T-helper 2 cell treated with Interferon-gamma antibody and Interleukin-4, amounts not matched to agents 5 μg/mL and 100 μg/mL, for 36 hours (primary cell): ENCODE measurements around the gene MGAT1.
A peak's percentile ranks its signal among the peaks of the same experiment; 100 is the strongest.
"Not testable (repeated sequence)": the region's sequence is repeated elsewhere in the genome, so short reads cannot be mapped to it uniquely, and the experiment has no call there.

Experiments used
- DNase-seq: peaks from one replicate; pipeline ENCODE4 v3.0.0; 2021; ENCODE audit warnings: low spot score
- H3K27ac Mint-ChIP-seq: one replicate; pipeline ENCODE4 v1.8.0; 2021; ENCODE audit warnings: mild to moderate bottlenecking, mixed read lengths
- H3K27me3 Mint-ChIP-seq: one replicate; pipeline ENCODE4 v1.8.0; 2021; ENCODE audit warnings: low read depth, mixed read lengths
- H3K36me3 Mint-ChIP-seq: one replicate; pipeline ENCODE4 v1.8.0; 2021; ENCODE audit warnings: low read depth, mixed read lengths
- H3K4me1 Mint-ChIP-seq: one replicate; pipeline ENCODE4 v1.8.0; 2021; ENCODE audit warnings: low read depth, mixed read lengths
- H3K4me3 Mint-ChIP-seq: one replicate; pipeline ENCODE4 v1.8.0; 2022; ENCODE audit warnings: mild to moderate bottlenecking, moderate library complexity, mixed read lengths
- H3K9me3 Mint-ChIP-seq: one replicate; pipeline ENCODE4 v1.8.0; 2021; ENCODE audit warnings: mixed read lengths

The MGAT1 gene

DNA sequence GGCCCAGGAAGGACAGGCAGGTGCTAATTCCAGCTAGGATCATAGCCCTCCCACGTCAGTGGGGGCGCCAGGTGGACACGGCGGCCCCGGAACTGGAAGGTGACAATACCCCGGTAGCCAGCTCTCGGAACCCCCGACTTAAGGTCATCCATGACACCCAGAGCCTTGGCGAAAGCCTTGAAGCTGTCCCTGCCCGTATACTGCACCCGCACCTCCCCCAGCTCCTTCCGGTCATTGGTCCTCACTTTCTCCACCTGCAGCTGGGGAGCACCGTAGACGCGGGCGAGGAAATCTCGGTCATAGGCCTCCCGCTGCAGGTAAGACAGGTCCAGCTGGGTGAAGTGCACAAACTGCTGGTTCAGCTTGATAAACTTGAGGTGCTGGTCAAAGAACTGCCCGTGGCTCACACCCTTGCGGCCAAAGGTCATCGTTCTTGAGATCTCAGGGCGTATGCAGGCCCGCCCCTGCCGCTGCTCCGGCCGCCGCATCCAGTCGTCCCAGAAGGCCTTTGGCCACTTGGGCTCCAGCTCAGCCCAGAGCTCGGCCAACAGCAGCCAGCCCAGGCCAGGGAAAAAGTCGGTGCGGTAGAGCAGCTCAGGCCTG is 10.9 kb downstream of the MGAT1 start:
- peaks cover 12% of the 10 kb centered on the region for H3K4me1 Mint-ChIP-seq
- no peak for DNase-seq
- peaks cover 56% of the 10 kb centered on the region for H3K36me3 Mint-ChIP-seq
- no peak overlapping the region for H3K27ac Mint-ChIP-seq
- H3K4me3 Mint-ChIP-seq = no peak overlapping the region
- H3K9me3 Mint-ChIP-seq = no peaks in the 10 kb centered on the region
- H3K27me3 Mint-ChIP-seq = no peaks in the 10 kb centered on the region

DNA sequence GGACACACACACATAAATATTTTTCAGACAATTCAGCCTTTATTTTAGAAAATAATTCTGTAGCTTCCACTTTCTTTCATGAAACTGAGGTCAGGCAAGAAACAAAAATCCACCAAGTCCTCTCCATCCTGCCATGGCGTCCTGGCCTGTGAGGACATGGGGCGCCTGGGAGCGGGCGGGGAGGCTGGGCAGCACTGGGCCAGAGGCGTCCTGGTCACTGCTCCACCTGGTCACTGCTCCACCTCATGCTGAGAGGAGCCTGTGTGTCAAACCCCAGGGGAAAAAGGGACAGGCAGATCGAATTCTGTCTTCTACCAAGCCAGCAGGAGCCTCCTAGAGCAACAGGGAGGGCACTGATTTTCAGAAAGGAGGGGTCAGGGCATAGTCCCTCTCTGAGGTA is 12.1 kb downstream of the MGAT1 start:
- H3K27ac Mint-ChIP-seq = no peak overlapping the region

DNA sequence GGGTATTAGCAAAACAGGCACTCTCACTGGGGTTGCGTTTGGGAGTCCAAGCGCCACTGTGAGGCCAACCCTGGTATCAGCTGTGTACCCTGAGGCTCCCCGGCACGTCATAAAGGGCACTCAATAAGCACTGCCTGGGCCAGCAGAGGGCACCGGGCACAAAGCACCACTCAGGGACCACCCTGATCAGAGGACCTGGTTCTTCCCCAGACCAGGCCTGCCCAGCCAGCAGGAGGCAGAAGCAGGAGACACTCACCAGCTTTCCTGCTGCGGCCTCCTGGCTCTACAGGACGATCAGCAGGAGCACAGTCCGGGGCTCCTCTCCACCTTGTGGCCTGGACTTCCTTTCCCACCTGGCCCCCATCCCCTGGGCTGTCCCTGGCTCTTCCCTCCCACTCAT is 12.6 kb downstream of the MGAT1 start:
- H3K36me3 Mint-ChIP-seq = peaks cover 47% of the 10 kb centered on the region
- no peaks in the 10 kb centered on the region for H3K27me3 Mint-ChIP-seq
- peaks cover 10% of the 10 kb centered on the region for H3K4me1 Mint-ChIP-seq
- H3K9me3 Mint-ChIP-seq = no peaks in the 10 kb centered on the region
- no peak overlapping the region for H3K4me3 Mint-ChIP-seq
- no peak for DNase-seq
- H3K27ac Mint-ChIP-seq = no peak overlapping the region

More for the DNA sequence above, 12.1 kb downstream of the MGAT1 start:
- peaks cover 50% of the 10 kb centered on the region for H3K36me3 Mint-ChIP-seq
- no peak for DNase-seq
- H3K9me3 Mint-ChIP-seq = no peaks in the 10 kb centered on the region
- H3K4me3 Mint-ChIP-seq = no peak overlapping the region
- peaks cover 7% of the 10 kb centered on the region for H3K4me1 Mint-ChIP-seq
- no peaks in the 10 kb centered on the region for H3K27me3 Mint-ChIP-seq

DNA sequence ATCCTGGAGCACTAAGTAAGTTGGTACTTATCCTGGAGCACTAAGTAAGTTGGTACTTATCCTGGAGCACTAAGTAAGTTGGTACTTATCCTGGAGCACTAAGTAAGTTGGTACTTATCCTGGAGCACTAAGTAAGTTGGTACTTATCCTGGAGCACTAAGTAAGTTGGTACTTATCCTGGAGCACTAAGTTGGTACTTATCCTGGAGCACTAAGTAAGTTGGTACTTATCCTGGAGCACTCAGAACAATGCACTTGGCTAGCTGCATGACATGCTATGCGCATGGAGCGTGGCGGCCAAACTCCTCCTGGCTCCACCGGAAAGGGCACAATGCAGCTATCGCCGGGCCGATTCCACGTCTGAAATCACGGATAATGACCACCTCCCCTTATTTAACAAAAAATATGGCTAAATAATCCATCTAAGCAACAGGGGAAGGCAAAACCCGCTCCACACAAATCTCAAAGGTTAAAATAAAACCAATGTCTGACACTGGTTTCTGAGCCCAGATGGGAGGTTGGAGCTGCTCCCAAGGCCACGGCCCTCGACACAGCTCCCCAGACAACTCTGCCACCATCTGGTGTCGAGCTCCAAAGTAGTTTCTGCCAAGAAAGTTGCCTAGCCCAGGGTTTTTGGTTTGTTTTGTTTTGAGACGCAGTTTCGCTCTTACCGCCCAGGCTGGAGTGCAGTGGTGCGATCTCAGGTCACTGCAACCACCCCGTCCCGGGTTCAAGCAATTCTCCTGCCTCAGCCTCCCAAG is 13.8 kb downstream of the MGAT1 start:
- H3K4me1 Mint-ChIP-seq, H3K27ac Mint-ChIP-seq, H3K4me3 Mint-ChIP-seq, H3K27me3 Mint-ChIP-seq, DNase-seq, H3K9me3 Mint-ChIP-seq: not testable (repeated sequence)
- H3K36me3 Mint-ChIP-seq = peaks cover 39% of the 10 kb centered on the region

DNA sequence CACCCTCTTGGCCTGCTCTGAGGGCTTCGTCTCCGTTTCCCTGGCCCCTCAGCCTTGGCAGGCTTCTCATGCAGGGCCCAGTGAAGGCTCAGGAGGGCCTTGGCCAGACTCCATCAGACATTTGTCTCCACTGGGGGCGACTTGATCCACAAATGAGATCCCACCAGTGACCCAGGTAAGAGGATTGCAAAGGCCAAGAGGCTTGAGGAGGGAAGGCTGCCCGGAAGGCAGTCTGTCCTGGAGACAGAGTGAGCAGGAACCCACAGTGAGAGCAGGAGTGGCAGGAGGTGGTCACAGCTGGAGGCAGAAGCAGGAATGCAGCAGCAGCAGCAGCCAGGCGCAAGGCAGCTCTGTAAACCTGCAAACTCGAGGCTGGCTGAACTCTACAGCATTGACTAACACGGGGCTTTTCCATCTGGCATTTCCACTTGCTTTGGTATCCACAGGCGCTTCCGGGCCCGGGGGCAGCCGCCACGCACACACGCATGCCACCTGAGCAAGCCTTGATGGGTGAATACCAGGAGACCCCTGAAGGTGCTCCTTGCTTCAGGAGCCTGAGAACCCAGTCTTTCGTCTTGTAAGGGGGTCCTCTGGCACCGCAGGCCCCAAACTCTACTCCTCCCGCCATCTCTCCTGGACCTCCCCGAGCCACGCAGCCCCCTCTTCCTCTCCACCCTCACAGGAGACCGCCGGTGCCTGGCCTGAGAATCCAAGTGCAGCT is 14.7 kb downstream of the MGAT1 start:
- Mint-ChIP-seq H3K9me3 (no peaks in the 10 kb centered on the region), H3K4me1 (peaks cover 5% of the 10 kb centered on the region), H3K27me3 (no peaks in the 10 kb centered on the region), H3K4me3 (no peak overlapping the region), H3K36me3 (peaks cover 31% of the 10 kb centered on the region), H3K27ac (no peak overlapping the region)
- no peak for DNase-seq

DNA sequence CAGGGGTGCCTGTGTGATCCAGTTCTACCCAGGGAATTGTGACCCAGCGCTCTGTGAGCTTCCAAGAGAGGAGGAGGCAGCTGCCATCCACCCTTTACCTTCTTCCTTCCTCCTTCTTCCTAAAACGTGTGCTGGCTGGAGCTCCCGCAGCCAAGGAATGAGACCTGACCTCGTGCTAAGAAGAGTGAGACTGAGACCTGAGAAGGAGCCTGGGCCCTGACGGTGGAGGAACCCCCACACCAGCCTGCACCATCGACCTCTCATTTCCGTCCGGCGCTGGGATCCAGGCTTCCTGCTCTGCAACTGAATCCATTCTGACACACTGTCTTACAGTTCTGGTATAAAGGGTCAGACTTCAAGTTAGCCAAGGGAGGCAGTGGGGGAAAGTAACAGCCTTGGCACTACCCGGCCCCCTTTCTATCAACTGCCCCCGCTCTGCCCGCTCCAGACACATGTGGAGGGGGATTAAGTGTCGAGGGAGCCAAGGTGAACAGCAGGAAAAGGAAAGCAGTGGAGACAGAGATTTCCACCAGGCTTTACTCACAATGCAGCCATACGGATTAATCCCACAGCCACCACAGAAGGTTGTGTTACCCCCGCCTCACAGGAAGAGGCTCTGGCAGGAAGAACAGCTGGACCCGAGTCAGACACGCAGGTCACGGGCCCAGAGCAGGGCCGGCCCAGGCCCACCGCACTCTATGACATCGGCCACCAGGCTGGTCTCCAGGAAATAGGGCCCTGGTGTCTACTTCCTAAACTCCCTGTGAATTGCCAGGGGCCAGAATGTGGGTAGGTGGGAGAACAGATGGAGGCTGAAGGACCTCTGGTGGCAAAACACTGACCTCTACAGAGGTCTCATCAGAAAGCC is 15.8 kb downstream of the MGAT1 start:
- H3K4me3 Mint-ChIP-seq = no peak overlapping the region
- peak overlapping the region; percentile 16 for H3K27ac Mint-ChIP-seq
- no peaks in the 10 kb centered on the region for H3K9me3 Mint-ChIP-seq
- peaks cover 5% of the 10 kb centered on the region for H3K4me1 Mint-ChIP-seq
- DNase-seq = no peak
- peaks cover 29% of the 10 kb centered on the region for H3K36me3 Mint-ChIP-seq
- H3K27me3 Mint-ChIP-seq = no peaks in the 10 kb centered on the region

DNA sequence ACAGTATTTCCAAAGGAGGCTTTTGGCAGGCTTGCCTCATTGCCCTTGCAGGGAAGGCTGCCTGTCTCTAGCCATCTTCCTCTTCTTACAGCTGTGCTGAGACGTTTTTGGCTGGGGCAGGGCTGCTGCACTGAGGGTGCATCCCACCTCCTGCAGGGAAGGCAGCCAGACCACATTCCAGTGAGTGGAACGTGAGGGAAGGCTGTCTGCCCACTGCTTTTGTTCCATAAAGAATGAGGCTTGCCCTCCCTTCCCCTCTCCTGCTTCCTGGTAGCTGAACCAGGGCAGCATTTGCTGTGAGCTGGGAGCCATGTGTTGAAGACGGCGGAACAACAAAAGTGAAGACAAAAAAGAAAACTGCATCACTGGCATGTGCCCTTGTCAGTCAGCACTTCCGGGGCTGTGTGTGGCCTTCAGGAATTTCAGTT is 16.8 kb downstream of the MGAT1 start:
- peak overlapping the region; percentile 72 for H3K27ac Mint-ChIP-seq
- H3K36me3 Mint-ChIP-seq = peaks cover 23% of the 10 kb centered on the region
- no peaks in the 10 kb centered on the region for H3K9me3 Mint-ChIP-seq
- no peak for DNase-seq
- H3K4me1 Mint-ChIP-seq = peaks cover 5% of the 10 kb centered on the region
- no peak overlapping the region for H3K4me3 Mint-ChIP-seq
- no peaks in the 10 kb centered on the region for H3K27me3 Mint-ChIP-seq

DNA sequence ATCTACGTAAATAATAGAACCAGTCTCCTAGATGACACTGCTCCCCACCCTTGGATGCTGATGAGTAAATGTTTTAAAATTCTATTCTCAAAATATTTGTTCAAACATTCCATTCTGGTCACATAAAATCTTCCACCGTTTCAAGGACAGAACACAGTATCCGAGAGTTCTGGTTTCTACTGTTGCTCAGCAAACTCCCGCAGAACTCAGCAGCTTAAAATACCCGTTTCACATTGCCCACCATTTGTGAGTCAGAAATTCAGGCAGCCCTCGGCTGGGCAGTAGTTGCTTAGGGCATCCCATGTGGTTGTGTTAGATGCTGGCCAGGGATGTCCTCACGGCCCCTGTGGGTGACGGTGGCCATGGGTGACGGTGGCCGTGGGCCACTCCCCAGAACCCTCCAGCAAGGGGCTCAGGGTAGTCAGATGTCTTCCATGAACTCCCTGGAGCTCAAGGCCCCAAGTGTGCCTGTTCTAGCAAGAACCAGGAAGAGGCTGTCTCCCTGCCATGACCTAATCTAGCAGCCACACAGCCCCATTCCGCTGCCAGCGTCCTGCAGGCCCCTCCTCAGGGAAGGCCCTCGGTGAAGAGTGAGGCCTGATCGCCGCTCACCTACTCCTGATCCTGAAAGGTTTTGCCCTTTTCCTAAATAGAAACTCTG is 17.4 kb downstream of the MGAT1 start:
- peaks cover 18% of the 10 kb centered on the region for H3K36me3 Mint-ChIP-seq
- no peak for DNase-seq
- H3K9me3 Mint-ChIP-seq = no peaks in the 10 kb centered on the region
- peaks cover 5% of the 10 kb centered on the region for H3K4me1 Mint-ChIP-seq
- no peaks in the 10 kb centered on the region for H3K27me3 Mint-ChIP-seq
- H3K4me3 Mint-ChIP-seq = no peak overlapping the region
- no peak overlapping the region for H3K27ac Mint-ChIP-seq

DNA sequence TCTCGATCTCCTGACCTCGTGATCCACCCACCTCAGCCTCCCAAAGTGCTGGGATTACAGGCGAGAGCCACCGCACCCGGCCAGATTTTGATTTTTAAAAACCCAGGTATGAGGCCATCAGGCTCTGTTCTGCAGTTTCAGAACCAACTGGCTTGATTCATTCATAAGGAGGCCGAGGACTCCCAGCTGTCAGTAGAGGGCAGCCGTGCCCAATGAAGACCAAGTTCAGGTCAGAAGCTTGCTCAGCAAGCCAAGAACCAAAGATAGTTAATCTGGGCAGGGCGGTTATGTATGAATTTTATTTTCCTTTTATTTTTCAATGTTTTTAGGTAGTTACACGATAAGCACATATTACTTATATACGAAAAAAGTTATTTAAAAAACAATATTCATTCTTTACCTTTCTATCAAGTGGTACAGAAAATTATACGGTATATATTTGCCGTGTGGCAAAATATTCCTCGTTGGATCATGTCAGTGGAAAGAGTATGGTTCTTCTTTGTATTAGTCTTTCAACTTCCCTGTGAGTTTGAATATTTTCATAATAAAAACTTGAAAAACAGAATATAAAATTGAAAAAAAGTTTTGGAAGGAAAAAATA is 18.0 kb downstream of the MGAT1 start:
- Mint-ChIP-seq H3K27me3 (no peaks in the 10 kb centered on the region), H3K4me3 (no peak overlapping the region), H3K9me3 (no peaks in the 10 kb centered on the region), H3K27ac (no peak overlapping the region), H3K36me3 (peaks cover 15% of the 10 kb centered on the region), H3K4me1 (peaks cover 5% of the 10 kb centered on the region)
- DNase-seq = peak; percentile 45

DNA sequence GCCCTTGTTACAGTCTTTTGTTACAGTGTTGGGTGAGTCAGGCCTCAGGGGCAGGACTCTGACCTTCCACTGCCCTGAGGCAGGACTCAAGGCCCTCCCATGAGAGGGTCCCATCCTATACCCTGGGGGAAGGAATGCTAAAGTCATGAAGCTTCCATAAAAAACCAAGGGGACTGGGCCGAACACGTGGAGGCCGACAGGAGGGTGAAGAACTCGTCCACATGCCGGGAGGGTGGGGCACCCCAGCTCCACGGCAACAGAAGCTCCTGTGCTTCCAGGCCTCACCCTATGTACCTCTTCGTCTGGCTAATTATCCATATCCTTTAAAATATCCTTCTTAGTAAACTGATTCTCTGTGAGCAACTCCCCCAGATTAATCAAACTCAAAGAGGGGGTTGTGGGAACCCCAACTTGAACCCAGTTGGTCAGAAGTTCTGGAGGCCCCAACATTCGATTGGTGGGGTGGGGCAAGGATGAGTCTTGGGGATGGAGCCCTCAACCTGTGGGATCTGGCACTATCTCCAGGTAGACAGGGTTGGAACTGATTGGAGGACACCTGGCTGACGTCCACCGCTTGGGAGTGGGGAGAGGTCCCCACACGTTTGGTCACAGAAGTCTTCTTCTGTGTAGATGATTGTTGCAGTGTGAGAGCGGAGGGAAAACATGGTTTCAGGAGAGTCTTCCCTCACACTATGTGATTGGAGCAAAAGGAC is 19.1 kb downstream of the MGAT1 start:
- Mint-ChIP-seq H3K27me3 (no peaks in the 10 kb centered on the region), H3K9me3 (no peaks in the 10 kb centered on the region), H3K4me3 (no peak overlapping the region), H3K27ac (no peak overlapping the region), H3K4me1 (peaks cover 5% of the 10 kb centered on the region), H3K36me3 (peaks cover 10% of the 10 kb centered on the region)
- no peak for DNase-seq

DNA sequence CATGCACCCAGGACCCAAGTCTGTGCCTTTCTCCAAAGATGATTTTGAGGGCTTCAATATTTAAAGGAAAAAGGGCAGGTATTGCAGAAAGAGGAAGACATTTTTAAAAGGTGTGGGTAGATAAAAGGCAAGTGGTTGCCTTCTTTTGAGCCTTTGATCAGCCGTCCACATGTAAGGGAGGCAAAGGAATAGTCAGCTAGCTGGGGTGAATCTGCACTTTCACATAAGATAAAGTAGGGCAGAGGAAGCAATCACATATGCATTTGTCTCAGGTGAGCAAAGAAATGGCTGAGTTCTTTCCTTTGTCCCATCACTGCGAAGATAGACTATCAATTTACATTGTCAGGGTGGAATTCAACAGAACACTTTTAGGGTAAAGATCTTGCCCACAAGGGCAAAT is 19.9 kb downstream of the MGAT1 start:
- no peaks in the 10 kb centered on the region for H3K27me3 Mint-ChIP-seq
- DNase-seq = no peak
- H3K9me3 Mint-ChIP-seq = no peaks in the 10 kb centered on the region
- H3K4me3 Mint-ChIP-seq = no peak overlapping the region
- no peak overlapping the region for H3K27ac Mint-ChIP-seq
- H3K4me1 Mint-ChIP-seq = peaks cover 5% of the 10 kb centered on the region
- H3K36me3 Mint-ChIP-seq = peaks cover 6% of the 10 kb centered on the region

DNA sequence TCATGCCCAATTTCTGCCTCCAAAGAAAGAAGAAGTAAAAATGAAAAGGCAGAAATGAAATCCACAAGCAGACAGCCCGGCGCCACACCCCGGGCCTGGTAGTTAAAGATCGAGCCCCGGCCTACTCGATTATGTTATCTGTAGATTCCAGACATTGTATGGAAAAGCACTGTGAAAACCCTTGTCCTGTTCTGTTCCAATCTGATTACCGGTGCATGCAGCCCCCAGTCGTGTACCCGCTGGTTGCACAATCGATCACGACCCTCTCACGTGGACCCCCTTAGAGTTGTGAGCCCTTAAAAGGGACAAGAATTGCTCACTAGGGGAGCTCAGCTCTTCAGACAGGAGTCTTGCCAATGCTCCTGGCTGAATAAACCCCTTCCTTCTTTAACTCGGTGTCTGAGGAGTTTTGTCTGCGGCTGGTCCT is 20.7 kb downstream of the MGAT1 start:
- H3K4me3 Mint-ChIP-seq, H3K9me3 Mint-ChIP-seq, H3K27ac Mint-ChIP-seq, DNase-seq, H3K36me3 Mint-ChIP-seq, H3K4me1 Mint-ChIP-seq, H3K27me3 Mint-ChIP-seq: not testable (repeated sequence)
